H9 (cell line): ENCODE results near the gene CREB5. TPM values are rescaled to one million over a fixed set of nuclear protein-coding genes. Genes with fewer than 3 reads are reported as not detected.

Experiments
- DNase-seq: peaks from one replicate; pipeline ENCODE4 v3.0.0-alpha.2; 2017
- H2AFZ ChIP-seq: one replicate; pipeline ENCODE4 v1.6.1; 2013; ENCODE audit warnings: mild to moderate bottlenecking, low read length, control low read depth, moderate library complexity
- H2AK5ac ChIP-seq: 2 replicates; pipeline ENCODE4 v1.6.1; 2013; ENCODE audit warnings: low read length, control low read depth, mixed read lengths; ENCODE audit not compliant: insufficient read length
- H2BK120ac ChIP-seq: one replicate; pipeline ENCODE4 v1.6.1; 2013; ENCODE audit warnings: low read depth, mild to moderate bottlenecking, low read length, control low read depth, inconsistent platforms; ENCODE audit not compliant: poor library complexity, severe bottlenecking
- H2BK12ac ChIP-seq: 2 replicates; pipeline ENCODE4 v1.6.1; 2013; ENCODE audit warnings: low read length, control low read depth, mixed read lengths, low read depth; ENCODE audit not compliant: insufficient read length
- H2BK15ac ChIP-seq: 2 replicates; pipeline ENCODE4 v1.6.1; 2013; ENCODE audit warnings: low read depth, low read length, control low read depth
- H2BK20ac ChIP-seq: one replicate; pipeline ENCODE4 v1.6.1; 2013; ENCODE audit warnings: low read depth, mild to moderate bottlenecking, low read length, control low read depth, inconsistent platforms; ENCODE audit not compliant: poor library complexity, severe bottlenecking
- H2BK5ac ChIP-seq: 2 replicates; pipeline ENCODE4 v1.6.1; 2013; ENCODE audit warnings: low read length, control low read depth, mixed read lengths; ENCODE audit not compliant: insufficient read length
- H3K14ac ChIP-seq: 2 replicates; pipeline ENCODE4 v1.6.1; 2013; ENCODE audit warnings: low read length, control low read depth; ENCODE audit not compliant: insufficient read depth
- H3K18ac ChIP-seq: 2 replicates; pipeline ENCODE4 v1.6.1; 2013; ENCODE audit warnings: low read depth, mild to moderate bottlenecking, mixed read lengths, low read length, control low read depth; ENCODE audit not compliant: insufficient read length
- H3K23ac ChIP-seq: 2 replicates; pipeline ENCODE4 v1.6.1; 2013; ENCODE audit warnings: low read length, control low read depth, mixed read lengths, low read depth; ENCODE audit not compliant: insufficient read length
- H3K23me2 ChIP-seq: 2 replicates; pipeline ENCODE4 v1.6.1; 2013; ENCODE audit warnings: low read depth, mild to moderate bottlenecking, mixed read lengths, low read length, control low read depth; ENCODE audit not compliant: insufficient read length, poor library complexity, severe bottlenecking
- H3K27ac ChIP-seq: 2 replicates; pipeline ENCODE4 v1.5.1; 2013; ENCODE audit warnings: low read length, control low read depth, mixed read lengths, low read depth; ENCODE audit not compliant: insufficient read length
- H3K27me3 ChIP-seq: 2 replicates; pipeline ENCODE4 v1.6.1; 2013; ENCODE audit warnings: low read length, control low read depth, inconsistent platforms; ENCODE audit not compliant: insufficient read depth
- H3K4ac ChIP-seq: 2 replicates; pipeline ENCODE4 v1.6.1; 2013; ENCODE audit warnings: low read depth, mild to moderate bottlenecking, control low read depth, inconsistent platforms, low read length, moderate library complexity
- H3K4me1 ChIP-seq: 2 replicates; pipeline ENCODE4 v1.6.1; 2013; ENCODE audit warnings: low read length, control low read depth, inconsistent platforms; ENCODE audit not compliant: insufficient read depth
- H3K4me2 ChIP-seq: 2 replicates; pipeline ENCODE4 v1.6.1; 2013; ENCODE audit warnings: low read length, control low read depth, mixed read lengths; ENCODE audit not compliant: insufficient read length, insufficient read depth
- H3K56ac ChIP-seq: 2 replicates; pipeline ENCODE4 v1.6.1; 2013; ENCODE audit warnings: low read depth, mild to moderate bottlenecking, mixed read lengths, low read length, control low read depth; ENCODE audit not compliant: insufficient read length
- H3K79me1 ChIP-seq: 2 replicates; pipeline ENCODE4 v1.6.1; 2013; ENCODE audit warnings: low read depth, mild to moderate bottlenecking, moderate library complexity, low read length, control low read depth, inconsistent platforms; ENCODE audit not compliant: insufficient read depth, poor library complexity, severe bottlenecking
- H3K79me2 ChIP-seq: 2 replicates; pipeline ENCODE4 v1.6.1; 2013; ENCODE audit warnings: low read length, control low read depth, inconsistent platforms; ENCODE audit not compliant: insufficient read depth
- H3K9ac ChIP-seq: 2 replicates; pipeline ENCODE4 v1.6.1; 2013; ENCODE audit warnings: low read length, control low read depth, mixed read lengths; ENCODE audit not compliant: insufficient read length; ENCODE audit errors: extremely low read depth
- H3K9me3 ChIP-seq: one replicate; pipeline ENCODE4 v1.6.1; 2013; ENCODE audit warnings: low read depth, low read length, inconsistent platforms; ENCODE audit not compliant: control insufficient read depth
- H3T11ph ChIP-seq: one replicate; pipeline ENCODE4 v1.6.1; 2013; ENCODE audit warnings: mild to moderate bottlenecking, low read length, control low read depth, inconsistent platforms
- H4K20me1 ChIP-seq: one replicate; pipeline ENCODE4 v1.6.1; 2013; ENCODE audit not compliant: control insufficient read depth, insufficient read length, insufficient read depth
- H4K5ac ChIP-seq: 2 replicates; pipeline ENCODE4 v1.6.1; 2013; ENCODE audit warnings: low read depth, mild to moderate bottlenecking, mixed read lengths, low read length, control low read depth; ENCODE audit not compliant: insufficient read length
- H4K8ac ChIP-seq: replicated peaks from 2 replicates; pipeline ENCODE4 v1.6.1; 2013; ENCODE audit warnings: low read length, control low read depth, mixed read lengths, low read depth; ENCODE audit not compliant: insufficient read length
- H4K91ac ChIP-seq: 2 replicates; pipeline ENCODE4 v1.6.1; 2013; ENCODE audit warnings: low read depth, mild to moderate bottlenecking, moderate library complexity, mixed read lengths, low read length, control low read depth; ENCODE audit not compliant: insufficient read length
- H3K27ac Mint-ChIP-seq, 3 experiments: 2 replicates in 2 of 3; 3 replicates in 1 of 3; pipeline ENCODE4 v1.8.0; 2020 to 2021; ENCODE audit warnings: mixed read lengths in 3 of 3, mild to moderate bottlenecking in 1 of 3, moderate library complexity in 1 of 3
- H3K27me3 Mint-ChIP-seq: 2 replicates; pipeline ENCODE4 v1.8.0; 2021; ENCODE audit warnings: low read depth, mild to moderate bottlenecking, moderate library complexity, mixed read lengths
- H3K36me3 Mint-ChIP-seq, 3 experiments: 2 replicates in 2 of 3; 3 replicates in 1 of 3; pipeline ENCODE4 v1.8.0; 2020 to 2021; ENCODE audit warnings: low read depth in 3 of 3, mixed read lengths in 3 of 3; ENCODE audit not compliant: insufficient read depth in 1 of 3
- H3K4me1 Mint-ChIP-seq, 2 experiments: 2 replicates each; pipeline ENCODE4 v1.8.0; 2020; ENCODE audit warnings: mixed read lengths in 2 of 2
- H3K4me3 Mint-ChIP-seq, 2 experiments: 2 replicates in 1 of 2; 3 replicates in 1 of 2; pipeline ENCODE4 v1.8.0; 2020 to 2021; ENCODE audit warnings: mild to moderate bottlenecking in 2 of 2, mixed read lengths in 2 of 2, moderate library complexity in 1 of 2
- H3K9me3 Mint-ChIP-seq, 2 experiments: 2 replicates in 1 of 2; 3 replicates in 1 of 2; pipeline ENCODE4 v1.8.0; 2020; ENCODE audit warnings: mild to moderate bottlenecking in 2 of 2, mixed read lengths in 2 of 2, moderate library complexity in 1 of 2
- WGBS: extraction: QIAGEN DNeasy Blood & Tissue Kit; methylation state at CpG from one replicate; pipeline ENCODE4 v1.1.7; 2013; ENCODE audit warnings: missing lambda C conversion rate, low lambda C conversion rate, mixed read lengths; ENCODE audit not compliant: insufficient read length; ENCODE audit errors: extremely low coverage; 5-methylcytosine and 5-hydroxymethylcytosine counted together
- total RNA-seq: library from RNA; stranded (reverse); gene quantifications from 2 replicates; pipeline ENCODE4 v1.2.1, GENCODE V29; 2021
- TF ChIP-seq, protein P1 (sequence below): fragments of 200-600 bp; sonication (generic); conservative IDR thresholded peaks from 3 replicates; pipeline ENCODE4 v1.8.0; 2021; ENCODE audit warnings: antibody characterized with exemption, mild to moderate bottlenecking

The CREB5 gene
- total RNA-seq, 1 experiment from 2014 or later, result 4.0 TPM

DNA sequence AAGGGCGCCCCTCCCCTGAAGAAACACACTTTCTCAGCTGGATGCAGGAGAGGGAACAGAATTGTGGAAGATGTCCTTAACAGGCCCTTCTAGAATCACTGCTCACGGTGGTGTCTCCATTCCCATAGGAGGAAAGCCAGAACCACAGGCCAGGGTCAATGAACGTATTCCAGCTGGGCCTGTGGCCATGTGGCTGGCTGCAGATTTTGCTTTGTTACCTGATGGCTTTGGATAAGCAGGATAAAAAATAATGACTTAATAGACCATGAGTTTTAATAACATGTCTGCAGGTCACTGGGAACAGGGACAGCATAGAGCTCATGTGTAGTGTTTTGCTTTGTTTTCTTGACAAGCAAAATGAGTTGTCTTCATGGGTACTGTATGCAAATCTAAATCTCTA, 335.5 kb downstream of the CREB5 start:
- Histone ChIP-seq H3K9ac (no peak overlapping the region), H3K23ac (no peak overlapping the region), H3K79me2 (no peaks in the 10 kb centered on the region), H2BK120ac (no peak overlapping the region), H2AK5ac (no peak overlapping the region), H4K20me1 (no peaks in the 10 kb centered on the region), H3K23me2 (no peaks in the 10 kb centered on the region), H3K4me1 (no peaks in the 10 kb centered on the region), H2BK12ac (no peak overlapping the region), H3T11ph (no peak overlapping the region), H4K91ac (no peak overlapping the region), H2BK15ac (no peak overlapping the region), H3K79me1 (no peaks in the 10 kb centered on the region), H4K5ac (no peak overlapping the region), H2BK5ac (no peak overlapping the region), H3K4ac (no peak overlapping the region), H3K4me2 (no peak overlapping the region), H3K14ac (no peak overlapping the region), H4K8ac (no peak overlapping the region), H3K27me3 (no peaks in the 10 kb centered on the region), H2BK20ac (no peak overlapping the region), H3K27ac (no peak overlapping the region), H2AFZ (no peak overlapping the region), H3K56ac (no peak overlapping the region), H3K18ac (no peak overlapping the region), H3K9me3 (no peaks in the 10 kb centered on the region)
- peaks cover 29 to 34% of the 10 kb centered on the region in 2 experiments for H3K4me1 Mint-ChIP-seq
- no peak overlapping the region for H3K4me3 Mint-ChIP-seq
- TF ChIP-seq, protein P1, sequence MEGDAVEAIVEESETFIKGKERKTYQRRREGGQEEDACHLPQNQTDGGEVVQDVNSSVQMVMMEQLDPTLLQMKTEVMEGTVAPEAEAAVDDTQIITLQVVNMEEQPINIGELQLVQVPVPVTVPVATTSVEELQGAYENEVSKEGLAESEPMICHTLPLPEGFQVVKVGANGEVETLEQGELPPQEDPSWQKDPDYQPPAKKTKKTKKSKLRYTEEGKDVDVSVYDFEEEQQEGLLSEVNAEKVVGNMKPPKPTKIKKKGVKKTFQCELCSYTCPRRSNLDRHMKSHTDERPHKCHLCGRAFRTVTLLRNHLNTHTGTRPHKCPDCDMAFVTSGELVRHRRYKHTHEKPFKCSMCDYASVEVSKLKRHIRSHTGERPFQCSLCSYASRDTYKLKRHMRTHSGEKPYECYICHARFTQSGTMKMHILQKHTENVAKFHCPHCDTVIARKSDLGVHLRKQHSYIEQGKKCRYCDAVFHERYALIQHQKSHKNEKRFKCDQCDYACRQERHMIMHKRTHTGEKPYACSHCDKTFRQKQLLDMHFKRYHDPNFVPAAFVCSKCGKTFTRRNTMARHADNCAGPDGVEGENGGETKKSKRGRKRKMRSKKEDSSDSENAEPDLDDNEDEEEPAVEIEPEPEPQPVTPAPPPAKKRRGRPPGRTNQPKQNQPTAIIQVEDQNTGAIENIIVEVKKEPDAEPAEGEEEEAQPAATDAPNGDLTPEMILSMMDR, result no peak
- no peak for DNase-seq
- no peaks in the 10 kb centered on the region for H3K9me3 Mint-ChIP-seq
- WGBS, result no CpG with 5 or more reads among the region's 3 CpGs
- H3K36me3 Mint-ChIP-seq, result no peaks in the 10 kb centered on the region
- H3K27ac Mint-ChIP-seq, result no peak overlapping the region
- no peaks in the 10 kb centered on the region for H3K27me3 Mint-ChIP-seq
